ENCODE data around the gene SNX3.
"Not testable (repeated sequence)": the region's sequence is repeated elsewhere in the genome, so short reads cannot be mapped to it uniquely, and the experiment has no call there.

SNX3 gene

GRCh38 chr6:108295676-108296075, 34.8 kb upstream of the SNX3 start:
- ATAC-seq (ENCODE audit: low read depth) (no peak), DNase-seq (ENCODE audit: low spot score) (no peak)
- H3K36me3 ChIP-seq (ENCODE audit: low read depth) = no peaks in the 10 kb centered on the region
- H3K27me3 ChIP-seq (ENCODE audit: insufficient read depth, poor library complexity, severe bottlenecking) = no peaks in the 10 kb centered on the region
- peaks cover 3% of the 10 kb centered on the region for H3K9me3 ChIP-seq (ENCODE audit: severe bottlenecking)
- no peak for TF ChIP-seq CTCF (IDR thresholded peaks at IDR 0.05; ENCODE audit: poor library complexity, severe bottlenecking)
- no peaks in the 10 kb centered on the region for H3K4me1 ChIP-seq (ENCODE audit: insufficient read depth, poor library complexity, severe bottlenecking)
- H3K27ac ChIP-seq (ENCODE audit: poor library complexity, severe bottlenecking) = peak overlapping the region; percentile 80
- H3K4me3 ChIP-seq (ENCODE audit: severe bottlenecking) = peak overlapping the region; percentile 59

- Histone ChIP-seq H3K27ac (ENCODE audit: poor library complexity, severe bottlenecking) (peak within 1 kb of the TSS; percentile 80), H3K4me1 (ENCODE audit: insufficient read depth, poor library complexity, severe bottlenecking) (no peaks in the 10 kb centered on the region), H3K4me3 (ENCODE audit: severe bottlenecking) (peak within 1 kb of the TSS; percentile 59), H3K36me3 (ENCODE audit: low read depth) (no peaks in the 10 kb centered on the region), H3K9me3 (ENCODE audit: severe bottlenecking) (peaks cover 3% of the 10 kb centered on the region), H3K27me3 (ENCODE audit: insufficient read depth, poor library complexity, severe bottlenecking) (no peaks in the 10 kb centered on the region)
- peak; percentile 96 for ATAC-seq (ENCODE audit: low read depth)
- DNase-seq (ENCODE audit: low spot score) = peak; percentile 93
- TF ChIP-seq CTCF (IDR thresholded peaks at IDR 0.05; ENCODE audit: poor library complexity, severe bottlenecking) = no peak
These were observed 34.1 kb upstream of the SNX3 start, which contains the start of gene AFG1L for GRCh38 chr6:108294727-108295625. Gene AFG1L, plus strand, starts transcription at chr6:108295054. Its CDS starts 26 bp downstream, at chr6:108295080.

- DNase-seq (ENCODE audit: low spot score) (no peak), ATAC-seq (ENCODE audit: low read depth) (no peak)
- TF ChIP-seq CTCF (IDR thresholded peaks at IDR 0.05; ENCODE audit: poor library complexity, severe bottlenecking) = no peak
- H3K4me1 ChIP-seq (ENCODE audit: insufficient read depth, poor library complexity, severe bottlenecking) = no peaks in the 10 kb centered on the region
- peak overlapping the region; percentile 59 for H3K4me3 ChIP-seq (ENCODE audit: severe bottlenecking)
- no peaks in the 10 kb centered on the region for H3K36me3 ChIP-seq (ENCODE audit: low read depth)
- peaks cover 3% of the 10 kb centered on the region for H3K9me3 ChIP-seq (ENCODE audit: severe bottlenecking)
- H3K27ac ChIP-seq (ENCODE audit: poor library complexity, severe bottlenecking) = peak overlapping the region; percentile 80
- H3K27me3 ChIP-seq (ENCODE audit: insufficient read depth, poor library complexity, severe bottlenecking) = no peaks in the 10 kb centered on the region
These were observed 33.5 kb upstream of the SNX3 start for GRCh38 chr6:108294297-108294726.

GRCh38 chr6:108293527-108294296, 32.9 kb upstream of the SNX3 start:
- ATAC-seq (ENCODE audit: low read depth) = no peak
- peak overlapping the region; percentile 80 for H3K27ac ChIP-seq (ENCODE audit: poor library complexity, severe bottlenecking)
- H3K4me1 ChIP-seq (ENCODE audit: insufficient read depth, poor library complexity, severe bottlenecking) = no peaks in the 10 kb centered on the region
- H3K36me3 ChIP-seq (ENCODE audit: low read depth) = no peaks in the 10 kb centered on the region
- H3K9me3 ChIP-seq (ENCODE audit: severe bottlenecking) = peaks cover 3% of the 10 kb centered on the region
- no peaks in the 10 kb centered on the region for H3K27me3 ChIP-seq (ENCODE audit: insufficient read depth, poor library complexity, severe bottlenecking)
- TF ChIP-seq CTCF (IDR thresholded peaks at IDR 0.05; ENCODE audit: poor library complexity, severe bottlenecking) = no peak
- no peak for DNase-seq (ENCODE audit: low spot score)
- peak overlapping the region; percentile 59 for H3K4me3 ChIP-seq (ENCODE audit: severe bottlenecking)

GRCh38 chr6:108292561-108292960, 31.7 kb upstream of the SNX3 start:
- H3K27me3 ChIP-seq (ENCODE audit: insufficient read depth, poor library complexity, severe bottlenecking); H3K9me3 ChIP-seq (ENCODE audit: severe bottlenecking); ATAC-seq (ENCODE audit: low read depth); H3K4me3 ChIP-seq (ENCODE audit: severe bottlenecking); DNase-seq (ENCODE audit: low spot score); H3K36me3 ChIP-seq (ENCODE audit: low read depth); H3K27ac ChIP-seq (ENCODE audit: poor library complexity, severe bottlenecking); H3K4me1 ChIP-seq (ENCODE audit: insufficient read depth, poor library complexity, severe bottlenecking): not testable (repeated sequence)

Data from RWPE2 (cell line).